UCSD-AML1 (cell line): ENCODE data around the gene ZNF526.

ENCODE experiments used
- DNase-seq: peaks from one replicate; lab custom pipeline; 2025; ENCODE audit not compliant: unreplicated experiment; lab: John Stamatoyannopoulos, UW

ZNF526 gene, protein sequence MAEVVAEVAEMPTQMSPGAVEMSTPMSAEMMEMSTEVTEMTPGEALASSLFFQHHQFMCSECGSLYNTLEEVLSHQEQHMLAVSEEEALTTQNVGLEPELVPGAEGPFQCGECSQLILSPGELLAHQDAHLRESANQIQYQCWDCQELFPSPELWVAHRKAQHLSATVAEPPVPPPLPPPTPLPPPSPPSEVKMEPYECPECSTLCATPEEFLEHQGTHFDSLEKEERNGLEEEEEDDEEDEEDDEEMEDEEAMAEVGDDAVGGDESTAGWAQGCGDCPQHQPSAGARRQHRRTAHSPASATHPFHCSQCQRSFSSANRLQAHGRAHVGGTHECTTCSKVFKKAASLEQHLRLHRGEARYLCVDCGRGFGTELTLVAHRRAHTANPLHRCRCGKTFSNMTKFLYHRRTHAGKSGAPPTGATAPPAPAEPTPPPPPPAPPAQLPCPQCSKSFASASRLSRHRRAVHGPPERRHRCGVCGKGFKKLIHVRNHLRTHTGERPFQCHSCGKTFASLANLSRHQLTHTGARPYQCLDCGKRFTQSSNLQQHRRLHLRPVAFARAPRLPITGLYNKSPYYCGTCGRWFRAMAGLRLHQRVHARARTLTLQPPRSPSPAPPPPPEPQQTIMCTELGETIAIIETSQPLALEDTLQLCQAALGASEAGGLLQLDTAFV

DNA sequence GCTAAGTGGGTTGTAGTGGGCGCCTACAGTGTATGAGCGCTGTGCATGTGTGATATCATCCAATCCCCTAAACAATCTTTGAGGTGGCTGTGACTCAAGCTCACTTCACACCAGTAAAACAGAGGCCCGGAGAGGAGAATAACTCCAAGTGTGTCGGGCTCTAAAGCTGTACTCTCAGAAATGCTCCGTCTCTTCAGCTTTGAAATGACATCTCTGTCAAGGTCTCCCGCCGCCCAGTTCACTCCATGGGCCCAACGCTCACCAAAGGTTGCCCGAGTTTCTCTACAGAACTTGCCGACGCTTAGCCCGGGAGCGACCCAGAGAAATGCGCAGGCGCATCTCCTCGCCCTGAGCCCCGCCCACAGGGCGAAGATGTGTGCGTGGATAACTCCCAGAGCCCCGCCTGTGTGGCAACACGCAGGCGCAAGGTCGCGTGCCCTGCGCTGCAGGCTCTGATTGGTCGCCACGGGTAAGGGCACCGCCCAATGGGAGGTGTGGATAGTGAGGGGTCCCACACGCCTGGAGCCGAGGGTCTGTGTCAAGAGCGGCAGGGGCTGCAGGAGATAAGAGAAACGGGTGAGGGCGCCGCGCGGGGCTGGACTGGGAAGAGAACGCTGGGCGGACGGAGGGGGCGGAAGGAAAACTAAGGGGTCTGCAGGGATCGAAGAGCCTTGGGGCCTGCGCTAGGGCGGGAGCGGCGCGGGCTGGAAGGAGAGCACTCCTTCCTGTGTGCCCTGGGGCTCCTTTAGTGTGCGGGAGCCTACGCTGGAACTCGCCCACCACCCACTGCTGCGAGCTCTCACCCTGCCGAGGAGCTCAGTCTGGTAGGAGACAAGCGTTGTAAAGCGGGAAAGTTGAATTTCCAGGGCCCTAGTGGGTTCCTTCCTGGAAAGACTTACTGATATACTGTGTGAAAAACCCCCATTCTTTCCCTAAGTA, at the start of gene ZNF526:
TSS of gene ZNF526 (plus strand) at position 501 of the 939 bp plus-strand sequence. CDS start 4,092 bp downstream, outside the sequence.
- DNase-seq = peak; percentile 98

DNA sequence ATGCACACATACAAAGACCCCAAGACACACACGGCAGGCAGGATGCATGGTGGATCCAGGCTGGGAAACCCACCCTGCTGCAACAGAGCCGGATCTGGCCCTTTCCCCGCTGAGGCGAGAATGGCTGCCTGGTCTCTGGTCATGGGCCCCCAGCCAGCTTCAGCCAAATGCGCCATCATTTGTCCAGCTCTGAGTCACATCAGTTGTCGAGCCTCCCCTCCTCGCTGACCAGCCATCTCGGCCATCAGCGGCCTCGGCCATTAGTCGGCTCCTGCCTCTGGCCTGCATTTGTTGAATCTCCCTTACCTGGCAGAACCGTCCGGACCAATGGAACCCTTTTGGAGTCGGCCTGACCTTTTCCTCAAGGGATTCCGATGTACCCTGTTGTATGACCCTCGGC, 49.4 kb upstream of the ZNF526 start:
- DNase-seq = no peak

DNA sequence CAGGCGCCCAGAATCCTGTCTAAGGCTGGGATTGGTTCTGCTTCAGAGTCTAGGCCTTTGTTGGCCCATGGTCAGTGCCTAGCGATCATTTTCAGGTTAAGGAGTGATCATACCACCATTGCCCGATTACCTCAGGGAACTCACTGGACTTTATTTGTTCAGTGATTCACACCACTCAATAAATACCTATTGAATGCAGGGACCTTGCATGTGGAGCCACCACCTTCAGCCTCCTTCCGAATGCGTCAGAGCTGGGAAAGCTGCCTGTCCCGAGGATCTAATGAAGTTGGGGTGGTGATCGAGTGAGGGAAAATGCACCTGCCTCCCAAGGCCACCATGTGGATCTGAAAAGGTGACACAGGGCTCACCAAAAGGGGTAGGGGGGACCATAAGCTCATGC, 47.9 kb upstream of the ZNF526 start:
- no peak for DNase-seq

DNA sequence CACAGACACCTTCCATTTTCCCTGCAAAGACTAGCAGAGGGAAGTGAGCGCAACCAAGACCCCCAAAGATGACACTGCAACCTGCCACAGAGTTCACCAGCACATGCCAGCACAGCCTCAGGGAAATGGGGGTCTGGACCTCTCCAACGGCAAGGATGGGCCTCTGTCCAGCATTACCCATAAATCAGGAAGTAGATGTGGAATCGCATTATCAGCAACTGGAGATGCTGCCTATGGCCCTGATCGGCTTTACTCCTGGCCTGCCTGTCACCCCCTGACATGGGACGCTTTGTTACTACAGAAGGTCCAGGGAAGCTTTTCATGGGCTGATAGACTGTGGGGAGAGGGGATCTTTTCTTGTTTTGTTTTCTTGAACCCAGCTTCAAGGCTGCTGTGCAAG, 46.4 kb upstream of the ZNF526 start:
- no peak for DNase-seq

DNA sequence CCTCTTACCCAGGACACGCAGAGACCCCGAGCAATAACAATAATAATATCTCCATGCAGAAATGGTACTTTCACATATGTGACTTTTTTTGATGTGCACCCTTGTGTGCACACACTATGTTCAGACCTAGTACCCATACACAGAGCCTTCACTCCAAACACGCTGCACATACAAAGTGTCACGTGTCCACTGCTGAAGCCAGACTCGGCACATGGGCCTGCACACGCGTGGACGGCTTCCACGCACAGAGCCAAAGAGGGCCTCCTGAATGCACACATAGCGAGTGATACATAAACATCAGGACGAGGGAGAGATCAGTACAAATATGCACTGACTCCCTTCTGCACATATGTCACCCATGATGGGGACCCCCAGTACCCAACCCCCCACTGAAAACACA, 45.9 kb upstream of the ZNF526 start:
- no peak for DNase-seq

DNA sequence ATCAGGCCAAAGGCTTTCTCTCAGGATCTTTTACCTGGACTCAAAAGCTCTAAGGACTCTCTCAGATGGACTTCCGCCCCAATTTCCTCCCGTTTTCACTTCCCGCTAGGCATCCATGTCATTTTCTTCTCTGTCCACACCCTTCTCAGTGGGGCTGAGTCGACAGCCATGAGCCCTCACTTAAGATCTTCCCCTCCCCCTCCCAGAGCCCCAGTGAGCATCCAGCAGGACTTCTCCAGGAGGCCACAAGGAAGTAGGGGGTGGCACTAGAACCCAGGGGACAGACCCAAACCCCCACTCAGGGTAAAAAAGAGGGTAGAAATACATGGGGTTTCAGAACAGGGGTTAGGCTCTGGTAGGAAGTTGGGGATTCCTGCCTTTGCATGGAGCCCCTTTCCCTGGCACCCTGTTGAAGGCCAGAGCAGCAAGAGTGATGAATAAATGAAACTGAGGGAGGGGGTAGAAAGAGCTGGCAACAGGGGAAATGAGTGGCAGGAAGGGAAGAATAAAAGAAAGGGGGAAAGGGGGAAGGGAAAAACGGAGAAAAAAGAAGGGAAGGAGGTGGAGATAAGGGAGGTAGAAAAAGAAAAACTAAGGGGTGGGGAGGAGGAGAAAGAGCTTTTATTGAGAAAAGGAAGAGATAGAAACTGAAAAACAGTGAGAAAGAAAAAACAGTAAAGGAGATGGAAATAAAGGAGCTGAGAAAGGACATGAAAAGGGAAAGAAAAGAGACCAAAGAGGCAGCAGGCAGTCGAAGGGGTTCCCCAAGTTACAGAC, 45.0 kb upstream of the ZNF526 start:
- DNase-seq = no peak

DNA sequence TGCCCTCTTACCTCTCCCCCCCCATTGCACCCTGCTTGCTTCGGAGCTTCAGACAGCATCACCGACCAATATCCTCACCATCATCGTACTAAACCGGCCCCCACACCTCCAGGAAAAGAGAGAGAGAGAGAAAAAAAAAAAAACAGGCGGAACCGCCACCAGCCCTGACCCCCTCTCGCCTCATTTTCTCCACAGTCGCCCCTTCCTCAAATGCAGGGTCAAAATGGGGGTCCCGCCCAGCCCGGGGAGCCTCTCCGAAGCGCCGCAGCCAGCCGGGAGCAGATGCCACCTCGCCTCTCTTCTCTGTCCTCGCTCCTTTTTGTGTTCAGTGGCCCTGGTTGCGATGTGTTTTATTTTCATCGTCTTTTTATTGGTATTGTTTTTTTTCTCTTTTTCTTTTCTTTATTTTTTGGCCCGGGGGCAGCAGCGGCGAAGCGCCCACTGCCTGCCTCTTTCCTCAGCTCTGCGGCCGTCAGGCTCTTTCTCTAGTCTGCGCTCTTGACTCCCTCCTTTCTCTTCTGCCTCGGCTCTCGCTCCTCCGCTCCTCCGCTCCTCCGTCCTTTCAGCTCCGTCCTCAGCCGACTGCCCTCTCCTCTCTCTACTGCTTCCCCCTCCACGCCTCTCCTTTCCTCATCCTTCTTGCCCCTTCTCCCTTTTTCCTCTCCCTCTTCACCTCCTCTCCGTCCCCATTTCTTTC, 44.0 kb upstream of the ZNF526 start:
- no peak for DNase-seq

DNA sequence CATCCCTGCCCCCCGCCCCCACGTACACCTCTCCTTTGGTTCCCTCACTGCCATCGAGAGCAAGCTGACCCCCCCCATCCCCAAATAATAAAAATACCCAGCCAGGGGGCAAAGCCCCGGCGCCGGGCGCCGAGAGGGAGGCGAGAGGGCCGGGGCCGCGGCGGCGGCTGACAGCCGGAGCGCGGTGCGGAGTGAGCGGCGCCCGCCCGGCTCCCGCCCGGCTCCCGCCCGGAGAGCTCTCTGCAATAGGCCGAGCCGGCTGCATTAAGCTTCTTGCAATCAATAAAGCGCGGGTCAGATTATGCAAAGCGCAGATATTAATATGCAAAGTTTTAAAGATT, 43.5 kb upstream of the ZNF526 start:
- no peak for DNase-seq

DNA sequence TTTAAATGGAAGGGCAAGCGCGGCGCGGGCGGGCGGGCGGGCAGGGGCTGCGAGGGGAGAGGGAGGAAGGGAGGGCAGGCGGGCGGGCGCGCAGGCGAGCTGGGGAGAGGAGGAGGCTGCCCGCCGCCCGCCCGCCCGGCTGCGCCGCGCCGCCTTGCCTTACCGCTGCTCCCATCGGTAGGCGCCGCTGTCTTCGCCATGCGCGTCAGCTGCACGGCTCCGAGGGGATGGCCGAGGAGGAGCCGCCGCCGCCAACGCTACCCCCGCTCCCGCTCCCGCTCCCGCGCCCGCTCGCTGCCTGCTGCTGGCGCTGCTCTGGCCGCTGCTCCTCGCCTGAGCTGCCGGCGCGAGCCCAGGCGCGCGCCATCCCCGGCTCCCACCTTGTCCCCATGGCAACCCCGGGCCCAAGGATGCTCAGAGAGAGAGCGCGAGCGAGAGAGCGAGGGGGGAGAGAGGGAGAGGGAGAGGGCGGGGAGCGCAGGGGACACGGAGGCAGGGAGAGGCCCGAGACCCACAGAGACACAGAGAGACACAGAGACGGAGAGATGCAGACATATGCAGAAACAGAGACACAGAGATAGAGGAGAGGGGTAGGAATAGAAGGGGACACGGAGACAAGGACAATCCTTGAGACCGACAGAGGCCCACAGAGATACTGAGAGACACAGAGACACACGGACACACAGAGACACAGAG, 43.0 kb upstream of the ZNF526 start:
- peak; percentile 45 for DNase-seq

DNA sequence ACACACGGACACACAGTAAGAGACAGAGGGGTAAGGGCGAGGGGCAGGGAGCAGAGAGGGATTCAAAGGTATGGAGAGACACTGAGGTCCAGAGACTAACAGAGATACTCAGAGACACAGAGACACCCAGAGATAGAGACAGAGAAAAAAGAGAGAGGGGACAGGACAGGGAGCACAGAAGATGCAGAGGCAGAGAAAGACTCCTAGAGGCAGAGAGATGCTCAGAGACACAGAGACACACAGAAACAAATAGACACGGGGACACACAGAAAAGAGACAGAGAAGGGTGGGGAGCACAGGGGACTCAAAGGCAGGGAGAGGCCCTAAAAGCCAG, 42.5 kb upstream of the ZNF526 start:
- DNase-seq = no peak

DNA sequence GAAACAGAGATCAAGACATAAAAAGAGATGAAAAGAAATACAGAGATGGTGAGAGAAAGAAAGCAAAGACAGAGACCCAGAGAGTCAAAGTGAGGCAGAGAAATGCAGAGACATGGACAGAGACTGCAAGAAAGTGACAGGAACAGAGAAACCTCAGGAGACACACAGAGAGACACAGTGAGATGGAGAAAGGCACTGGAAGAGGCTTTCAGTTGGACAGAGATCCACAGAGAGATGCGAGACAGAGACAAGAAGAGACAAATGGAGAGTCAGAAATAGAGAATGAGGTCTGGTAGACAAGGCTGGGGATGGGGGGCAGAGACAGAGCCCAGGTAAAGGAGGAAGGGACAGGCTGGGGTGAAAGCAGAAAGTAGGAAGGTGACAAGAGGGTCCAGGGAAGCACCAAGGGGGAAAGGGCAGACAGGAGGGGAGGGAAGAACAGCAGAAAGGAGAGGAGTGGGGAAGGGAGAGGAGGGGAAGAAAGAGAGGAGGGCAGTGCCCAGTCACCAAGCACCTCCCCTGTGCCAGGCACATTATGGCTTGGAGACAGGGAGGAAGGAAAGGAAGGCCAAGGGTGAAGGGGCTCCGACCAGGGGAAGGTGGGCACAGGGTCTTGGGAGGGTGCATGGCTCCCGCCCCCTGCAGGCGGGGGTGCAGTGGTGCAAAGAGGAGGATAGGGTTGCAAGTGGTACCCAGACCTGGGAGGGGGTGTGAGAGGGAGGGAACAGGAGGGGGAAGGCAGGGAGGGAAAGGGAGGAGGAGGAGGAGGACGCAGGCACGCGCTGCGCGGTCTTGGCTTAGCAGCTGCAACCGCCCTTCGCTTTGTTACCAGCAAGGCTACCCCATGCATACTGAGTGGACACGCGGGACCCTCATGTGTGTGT, 41.1 kb upstream of the ZNF526 start:
- DNase-seq = no peak

DNA sequence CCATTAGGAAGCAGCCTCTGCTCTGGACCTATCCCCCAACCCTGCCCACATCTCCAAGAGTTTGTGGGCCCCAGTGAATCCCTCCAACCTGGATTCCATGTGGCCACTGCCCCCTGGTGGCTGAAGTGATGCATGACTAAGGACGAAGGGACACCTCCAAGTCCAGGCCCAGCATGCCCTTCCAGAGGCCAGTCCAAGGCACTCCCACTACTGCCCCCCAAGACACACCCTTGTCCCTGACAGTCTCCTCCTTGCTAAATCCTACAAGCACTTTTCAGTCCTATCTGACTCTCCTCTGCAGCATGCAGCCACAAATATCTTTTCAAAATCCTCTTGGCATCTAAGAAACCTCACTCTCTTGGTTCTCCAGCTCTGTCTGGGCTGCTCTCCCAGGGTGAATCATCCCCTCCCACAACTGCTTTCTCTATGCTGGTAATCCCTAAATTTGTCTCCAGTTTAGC, 35.7 kb upstream of the ZNF526 start:
- peak; percentile 66 for DNase-seq

DNA sequence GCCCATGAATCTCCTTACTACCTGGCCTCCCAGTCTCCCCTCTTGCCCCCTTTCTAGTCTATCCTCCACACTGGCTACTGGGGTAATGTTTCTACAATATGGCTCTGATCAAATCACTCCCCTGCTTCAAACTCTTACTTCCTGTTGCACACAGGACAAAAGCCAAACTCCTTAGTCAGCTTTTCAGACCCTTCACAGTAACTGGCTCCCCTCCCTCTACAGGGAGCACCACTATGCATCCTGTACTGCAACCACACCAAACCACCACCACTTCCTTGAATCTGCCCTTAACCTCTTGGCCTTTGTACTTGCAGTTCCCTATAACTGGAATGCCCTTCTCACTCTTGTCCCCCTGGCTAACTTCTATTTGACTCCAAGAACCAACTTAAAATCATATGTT, 34.8 kb upstream of the ZNF526 start:
- peak; percentile 37 for DNase-seq

DNA sequence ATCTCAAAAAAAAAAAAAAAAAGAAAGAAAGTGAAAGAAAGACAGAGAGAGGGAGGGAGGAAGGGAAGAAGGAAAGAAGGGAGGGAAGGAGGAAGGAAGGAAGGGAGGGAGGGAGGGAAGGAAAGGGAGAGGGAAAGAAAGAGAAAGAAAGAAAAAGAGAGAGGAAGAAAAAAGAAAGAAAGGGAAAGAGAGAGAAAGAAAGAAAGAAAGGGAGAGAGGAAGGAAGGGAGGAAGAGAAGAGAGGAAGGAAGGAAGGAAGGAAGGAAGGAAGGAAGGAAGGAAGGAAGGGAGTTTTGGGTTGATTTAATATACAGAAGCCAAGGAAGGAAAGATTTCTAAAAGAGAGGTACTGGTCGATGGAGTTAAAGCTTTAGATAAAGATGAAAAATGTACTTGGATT, 31.4 kb upstream of the ZNF526 start:
- DNase-seq = no peak

DNA sequence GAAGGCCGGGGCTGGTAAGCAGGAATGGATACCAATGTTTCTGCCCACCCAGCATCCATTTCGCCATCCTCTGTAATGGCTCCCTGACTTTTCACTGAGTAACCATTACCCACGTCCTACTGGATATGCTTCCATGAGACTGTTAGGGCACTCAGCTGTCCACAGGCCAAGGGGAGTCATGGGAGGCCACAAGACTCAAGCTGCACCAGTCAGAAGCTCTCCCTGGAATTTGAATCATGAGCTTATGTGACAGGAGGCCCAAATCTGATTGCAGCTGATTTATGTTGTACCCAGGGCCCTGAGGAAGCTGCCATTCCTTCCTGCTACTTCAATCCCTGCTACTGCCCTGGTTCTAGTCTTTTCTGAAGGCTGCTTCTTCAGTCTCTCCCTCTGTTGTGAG, 31.0 kb upstream of the ZNF526 start:
- no peak for DNase-seq

DNA sequence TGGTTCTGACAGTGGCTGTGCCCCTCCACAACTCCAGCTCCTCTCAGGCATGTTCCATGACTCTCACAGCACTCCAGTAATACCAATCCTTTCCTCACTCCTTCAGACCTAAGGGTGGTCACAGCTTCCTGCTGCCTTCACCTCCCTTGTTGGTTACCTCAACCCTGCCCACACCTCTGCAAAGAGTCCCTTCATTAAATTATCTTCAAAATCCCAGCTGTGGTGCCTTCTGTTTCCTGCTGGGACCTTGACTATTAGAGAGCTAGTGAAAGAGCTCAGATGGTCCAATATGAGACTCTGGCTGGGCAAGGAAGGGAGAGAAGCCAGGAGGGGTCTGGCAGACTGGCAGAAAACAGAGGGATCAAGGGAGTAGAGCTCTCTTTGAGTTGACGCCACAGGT, 28.8 kb upstream of the ZNF526 start:
- DNase-seq = no peak

DNA sequence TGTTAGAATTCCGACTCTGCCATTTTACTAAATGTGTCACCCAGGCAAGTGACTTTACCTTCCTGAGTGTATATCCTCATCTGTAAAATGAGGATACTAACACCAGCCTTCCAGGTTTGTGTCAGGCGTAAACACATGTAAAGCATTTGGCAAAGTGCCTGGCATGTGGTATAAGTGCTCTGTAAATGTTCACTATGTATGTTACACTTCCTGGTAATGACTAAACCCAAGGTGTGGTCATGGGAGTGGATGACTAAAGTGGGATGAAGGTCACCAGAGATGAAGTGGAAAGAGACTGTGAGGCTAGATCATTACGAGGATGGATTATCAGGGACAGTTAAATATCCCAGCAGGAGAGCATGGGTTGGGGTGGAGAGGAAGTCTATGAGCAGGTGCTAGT, 28.3 kb upstream of the ZNF526 start:
- DNase-seq = no peak

DNA sequence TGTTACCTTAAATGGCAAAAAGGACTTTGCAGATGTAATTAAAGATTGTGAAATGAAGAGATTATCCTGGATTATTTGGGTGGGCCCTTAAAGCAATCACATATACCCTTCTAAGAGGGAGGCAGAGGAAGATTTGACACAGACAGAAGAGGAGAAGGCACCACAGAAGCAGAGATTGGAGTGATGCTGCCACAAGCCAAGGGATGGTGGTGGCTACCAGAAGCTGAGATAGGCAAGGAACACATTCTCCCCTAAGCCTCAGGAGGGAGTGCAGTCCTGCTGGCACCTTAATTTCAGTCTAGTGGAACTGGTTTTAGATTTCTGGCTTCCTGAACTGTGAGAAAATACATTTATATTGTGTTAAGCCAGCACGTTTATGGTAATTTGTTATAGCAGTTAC, 26.8 kb upstream of the ZNF526 start:
- no peak for DNase-seq

DNA sequence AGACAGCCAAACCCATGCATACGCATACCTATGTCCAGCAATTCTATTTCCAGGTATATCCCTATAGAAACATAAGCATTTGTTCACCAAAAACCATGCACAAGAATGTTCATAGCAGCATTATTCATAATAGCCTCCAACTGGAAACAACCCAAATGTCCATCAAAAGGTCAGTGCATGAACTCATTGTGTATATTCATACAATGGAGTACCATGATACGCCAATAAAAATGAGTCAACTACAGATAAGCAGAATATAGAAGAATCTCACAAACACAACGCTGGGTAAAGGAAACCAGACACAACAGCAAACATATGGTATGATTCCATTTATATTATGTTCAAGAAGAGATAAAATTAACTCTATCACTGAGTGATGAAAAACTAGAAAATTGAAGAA, 26.4 kb upstream of the ZNF526 start:
- DNase-seq = no peak
